Skeletal muscle tissue (tissue), 4 donors: Measurements from ENCODE around the gene HSPB7. TPM values are rescaled to one million over a fixed set of nuclear protein-coding genes. Genes with fewer than 3 reads are reported as not detected.
"Not testable (repeated sequence)": the region's sequence is repeated elsewhere in the genome, so short reads cannot be mapped to it uniquely, and the experiment has no call there.

Experiments used
- H3K27ac ChIP-seq: one replicate; pipeline ENCODE4 v1.7.0; 2013; ENCODE audit warnings: mild to moderate bottlenecking, low read depth, low read length, inconsistent platforms
- H3K27me3 ChIP-seq, 3 donors: one replicate each; pipeline ENCODE4 v1.7.0; 2013; ENCODE audit warnings: low read length in 3 of 3; ENCODE audit not compliant: control insufficient read depth in 3 of 3, insufficient read depth in 3 of 3
- H3K36me3 ChIP-seq, 3 donors: one replicate each; pipeline ENCODE4 v1.7.0; 2013; ENCODE audit warnings: low read length in 3 of 3; ENCODE audit not compliant: control insufficient read depth in 3 of 3, insufficient read depth in 3 of 3
- H3K4me1 ChIP-seq, 3 donors: one replicate each; pipeline ENCODE4 v1.7.0; 2013; ENCODE audit warnings: low read length in 3 of 3, mild to moderate bottlenecking in 3 of 3; ENCODE audit not compliant: control insufficient read depth in 3 of 3, insufficient read depth in 3 of 3
- H3K4me3 ChIP-seq, 3 donors: one replicate each; pipeline ENCODE4 v1.7.0; 2013; ENCODE audit warnings: low read length in 3 of 3
- H3K9ac ChIP-seq, 3 donors: one replicate each; pipeline ENCODE4 v1.7.0; 2013; ENCODE audit warnings: low read length in 3 of 3, mild to moderate bottlenecking in 3 of 3, moderate library complexity in 2 of 3, low read depth in 1 of 3
- H3K9me3 ChIP-seq, 3 donors: one replicate each; pipeline ENCODE4 v1.7.0; 2013; ENCODE audit warnings: low read length in 3 of 3; ENCODE audit not compliant: control insufficient read depth in 3 of 3
- total RNA-seq: library from RNA; depleted of rRNA; stranded (reverse); fragments of >200 nt; gene quantifications from one replicate; pipeline ENCODE4 v1.2.3, GENCODE V29; 2014
- donor health status: Osteomylitis.

Gene HSPB7
- total RNA-seq, 1 donor from 2014 or later = 5.7 TPM

- H3K27me3 ChIP-seq = no peaks in the 10 kb centered on the region
- H3K36me3 ChIP-seq = no peaks in the 10 kb centered on the region
- no peak overlapping the region for H3K4me3 ChIP-seq
- H3K9ac ChIP-seq = no peak overlapping the region
- H3K4me1 ChIP-seq = no peaks in the 10 kb centered on the region
- no peaks in the 10 kb centered on the region for H3K9me3 ChIP-seq
- no peak overlapping the region for H3K27ac ChIP-seq
These were observed 32.1 kb downstream of the HSPB7 start for GRCh38 chr1:15985611-15986297.

- Histone ChIP-seq H3K4me1 (no peaks in the 10 kb centered on the region), H3K9me3 (no peaks in the 10 kb centered on the region), H3K36me3 (no peaks in the 10 kb centered on the region), H3K27me3 (no peaks in the 10 kb centered on the region), H3K9ac (no peak overlapping the region), H3K27ac (no peak overlapping the region), H3K4me3 (no peak overlapping the region)
These were observed 34.6 kb downstream of the HSPB7 start for GRCh38 chr1:15983275-15983674.

- no peak overlapping the region for H3K9ac ChIP-seq
- H3K27me3 ChIP-seq = no peaks in the 10 kb centered on the region
- H3K4me3 ChIP-seq = no peak overlapping the region
- H3K36me3 ChIP-seq = no peaks in the 10 kb centered on the region
- no peaks in the 10 kb centered on the region for H3K9me3 ChIP-seq
- H3K27ac ChIP-seq = no peak overlapping the region
- no peaks in the 10 kb centered on the region for H3K4me1 ChIP-seq
These were observed 36.2 kb downstream of the HSPB7 start for GRCh38 chr1:15981679-15982078.

- peaks cover 6 to 15% (median 7%) of the 10 kb centered on the region in 3 donors for H3K4me1 ChIP-seq
- not testable (repeated sequence) for H3K27ac ChIP-seq, H3K4me3 ChIP-seq, H3K9me3 ChIP-seq, H3K27me3 ChIP-seq, H3K9ac ChIP-seq, H3K36me3 ChIP-seq
These were observed 39.9 kb downstream of the HSPB7 start for GRCh38 chr1:15977947-15978346.

DNA sequence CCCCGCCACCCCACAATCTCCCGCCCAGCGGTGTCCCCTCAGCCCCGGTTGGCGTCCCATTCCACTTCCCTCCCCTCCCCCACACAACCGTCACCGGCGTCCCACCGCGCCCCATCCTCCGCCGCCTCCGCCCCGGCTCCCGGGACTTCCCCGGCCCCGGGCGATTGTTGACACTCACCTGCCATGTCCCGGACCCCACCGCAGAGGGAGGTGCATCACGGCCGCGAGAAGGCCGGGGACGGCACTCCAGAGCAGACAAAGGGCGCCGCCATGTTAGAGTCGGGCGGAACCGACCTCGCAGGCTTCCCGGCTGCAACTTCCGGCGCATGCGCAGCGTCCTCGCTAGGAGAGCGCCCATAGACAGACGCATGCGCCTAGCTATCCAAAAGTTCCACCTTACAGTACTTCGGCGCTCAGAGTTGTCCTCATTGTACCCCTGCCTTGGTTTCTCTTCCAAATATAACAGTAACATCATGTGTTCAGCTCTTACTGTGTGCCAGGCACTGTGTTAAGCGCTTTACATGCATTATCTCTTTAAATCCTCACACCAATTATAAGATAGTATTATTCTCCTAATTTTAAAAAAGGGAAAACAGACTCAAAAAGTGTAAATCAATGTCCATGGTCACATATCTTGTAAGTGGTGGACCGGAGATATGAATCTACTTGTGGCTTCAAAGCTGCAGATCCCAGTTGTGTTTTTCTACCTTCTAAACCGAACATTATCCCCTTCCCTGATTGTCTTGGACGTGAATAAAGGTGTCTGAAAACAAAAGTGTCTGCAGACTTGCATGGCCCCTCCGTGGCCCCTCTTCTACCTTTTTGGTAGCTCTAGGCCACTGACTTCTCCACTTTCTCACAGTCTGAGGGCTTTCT is 41.8 kb downstream of the HSPB7 start, which contains the start of gene ZBTB17:
ZBTB17 (minus strand) TSS at position 297 of the 876 bp plus-strand sequence. CDS start 27,606 bp downstream, outside the sequence.
- peaks cover 10 to 19% (median 13%) of the 10 kb centered on the region in 3 donors for H3K36me3 ChIP-seq
- H3K9ac ChIP-seq = peak within 1 kb of the TSS; percentile 70 to 81 (median 81)
- H3K4me3 ChIP-seq = peak within 1 kb of the TSS; percentile 83 to 85 (median 84)
- no peaks in the 10 kb centered on the region for H3K27me3 ChIP-seq
- H3K9me3 ChIP-seq = no peaks in the 10 kb centered on the region
- peak within 1 kb of the TSS; percentile 74 for H3K27ac ChIP-seq
- H3K4me1 ChIP-seq = peaks cover 6 to 15% (median 7%) of the 10 kb centered on the region in 3 donors

DNA sequence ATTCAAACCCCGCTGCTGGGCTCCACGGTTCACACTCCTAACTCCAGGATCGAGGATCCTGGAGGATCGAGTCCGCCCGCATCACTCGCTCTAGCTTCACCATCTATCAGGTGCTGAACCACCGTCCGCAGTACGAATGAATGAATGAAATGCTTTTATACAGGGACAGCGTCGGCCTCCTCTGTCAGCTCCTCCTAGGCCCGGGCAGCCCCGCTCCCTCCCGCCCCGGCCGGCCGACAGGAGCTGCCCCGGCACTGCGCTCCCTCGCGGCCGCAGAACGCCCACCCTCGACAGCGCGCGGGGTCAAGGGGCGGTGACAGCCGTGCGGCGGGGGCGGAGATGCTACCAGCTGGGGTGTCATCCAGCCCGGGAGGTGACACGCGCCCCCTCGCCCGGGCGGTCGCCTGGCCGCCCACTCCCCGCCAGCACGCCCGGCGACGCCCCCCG is 42.5 kb downstream of the HSPB7 start:
- Histone ChIP-seq H3K4me1 (peaks cover 6 to 15% (median 7%) of the 10 kb centered on the region in 3 donors), H3K27ac (peak overlapping the region; percentile 74)

DNA sequence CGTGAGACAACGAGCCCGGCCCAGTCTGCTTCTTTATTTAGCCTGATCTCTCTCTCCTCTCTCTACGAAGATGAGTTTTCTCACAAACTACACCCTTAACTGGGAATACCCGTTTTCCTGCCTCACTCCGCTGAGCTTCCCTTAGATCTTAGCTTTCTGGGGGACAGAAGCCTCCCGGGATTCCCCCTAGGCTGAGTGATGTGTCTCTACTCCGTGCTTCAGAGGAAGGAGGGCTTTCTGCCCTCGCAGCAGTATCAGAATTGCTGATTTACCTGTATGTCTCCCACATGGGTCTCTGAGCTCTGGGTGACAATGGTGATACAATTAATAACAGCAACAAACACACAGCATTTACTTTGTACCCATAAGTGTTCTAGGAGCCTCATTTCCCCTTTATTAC is 43.0 kb downstream of the HSPB7 start:
- Histone ChIP-seq H3K4me3 (peak overlapping the region; percentile 83 to 85 (median 84)), H3K36me3 (peaks cover 10 to 20% (median 13%) of the 10 kb centered on the region in 3 donors), H3K4me1 (peaks cover 6 to 15% (median 7%) of the 10 kb centered on the region in 3 donors), H3K27me3 (no peaks in the 10 kb centered on the region), H3K9me3 (no peaks in the 10 kb centered on the region), H3K27ac (no peak overlapping the region), H3K9ac (peak overlapping the region; percentile 65 to 81 (median 70))

More for the DNA sequence above, 42.5 kb downstream of the HSPB7 start:
- peaks cover 10 to 20% (median 13%) of the 10 kb centered on the region in 3 donors for H3K36me3 ChIP-seq
- no peaks in the 10 kb centered on the region for H3K27me3 ChIP-seq
- H3K4me3 ChIP-seq = peak overlapping the region; percentile 83 to 85 (median 84)
- peak overlapping the region; percentile 65 to 81 (median 70) for H3K9ac ChIP-seq
- no peaks in the 10 kb centered on the region for H3K9me3 ChIP-seq

- Histone ChIP-seq H3K4me1 (peaks cover 6 to 15% (median 7%) of the 10 kb centered on the region in 3 donors), H3K4me3 (no peak overlapping the region), H3K36me3 (peaks cover 13 to 24% (median 16%) of the 10 kb centered on the region in 3 donors), H3K27ac (no peak overlapping the region), H3K27me3 (no peaks in the 10 kb centered on the region), H3K9me3 (no peaks in the 10 kb centered on the region), H3K9ac (no peak overlapping the region)
These were observed 44.1 kb downstream of the HSPB7 start for GRCh38 chr1:15973772-15974171.

DNA sequence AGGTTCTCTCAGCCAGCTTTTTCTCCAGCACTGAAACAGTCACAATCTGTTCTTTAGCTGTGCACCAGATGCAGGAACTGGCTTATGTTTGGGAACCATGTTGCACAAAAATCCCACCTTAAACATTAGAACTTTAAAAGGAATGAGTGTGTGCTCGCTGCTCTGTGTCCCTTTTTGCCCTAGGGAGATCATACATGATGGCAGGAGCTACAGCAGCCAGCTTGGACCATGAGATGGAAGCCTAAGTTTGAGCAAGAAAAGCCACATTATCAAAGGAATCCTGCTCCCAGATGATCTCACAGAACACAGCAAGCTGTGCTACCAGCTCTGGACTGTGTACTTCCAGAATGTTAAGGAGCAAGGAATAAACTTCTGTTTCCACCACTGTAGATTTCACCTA is 45.4 kb downstream of the HSPB7 start:
- H3K4me1 ChIP-seq = peaks cover 6 to 15% (median 7%) of the 10 kb centered on the region in 3 donors
- no peak overlapping the region for H3K27ac ChIP-seq
- no peaks in the 10 kb centered on the region for H3K9me3 ChIP-seq
- peaks cover 15 to 32% (median 18%) of the 10 kb centered on the region in 3 donors for H3K36me3 ChIP-seq
- H3K9ac ChIP-seq = no peak overlapping the region
- no peaks in the 10 kb centered on the region for H3K27me3 ChIP-seq
- H3K4me3 ChIP-seq = no peak overlapping the region
